Aorta (tissue), 5 donors: ENCODE results near the gene TP53. TPM values are rescaled to one million over a fixed set of nuclear protein-coding genes. Genes with fewer than 3 reads are reported as not detected.

Experiments
- ATAC-seq: fragments of 200-7000 bp; cut with Tn5 transposase; one replicate; pipeline ENCODE4 v1.9.1; 2022; ENCODE audit warnings: moderate library complexity; ENCODE audit not compliant: low FRiP score
- DNase-seq, 2 donors: peaks; one replicate each; pipeline ENCODE4 v3.0.0-alpha.2; 2020
- H3K27ac ChIP-seq, 2 donors: one replicate each; pipeline ENCODE4 v1.5.1; 2013; ENCODE audit warnings: low read length in 2 of 2, mild to moderate bottlenecking in 2 of 2, moderate library complexity in 2 of 2, control low read depth in 1 of 2, inconsistent platforms in 1 of 2, low read depth in 1 of 2
- H3K27me3 ChIP-seq, 2 donors: one replicate each; pipeline ENCODE4 v1.6.1; 2013; ENCODE audit warnings: control low read depth in 1 of 2, low read length in 1 of 2, mild to moderate bottlenecking in 1 of 2, moderate library complexity in 1 of 2; ENCODE audit not compliant: insufficient read depth in 2 of 2, control insufficient read depth in 1 of 2
- H3K36me3 ChIP-seq, 2 donors: one replicate each; pipeline ENCODE4 v1.6.1; 2013; ENCODE audit warnings: control low read depth in 1 of 2, low read length in 1 of 2, mild to moderate bottlenecking in 1 of 2; ENCODE audit not compliant: insufficient read depth in 2 of 2, control insufficient read depth in 1 of 2
- H3K4me1 ChIP-seq, 2 donors: one replicate each; pipeline ENCODE4 v1.6.1; 2013; ENCODE audit warnings: low read length in 2 of 2, control low read depth in 1 of 2, mild to moderate bottlenecking in 1 of 2, moderate library complexity in 1 of 2; ENCODE audit not compliant: insufficient read depth in 2 of 2, control insufficient read depth in 1 of 2
- H3K4me3 ChIP-seq, 2 donors: one replicate each; pipeline ENCODE4 v1.5.1; 2013; ENCODE audit warnings: low read length in 2 of 2, control low read depth in 1 of 2, mild to moderate bottlenecking in 1 of 2
- H3K9me3 ChIP-seq: one replicate; pipeline ENCODE4 v1.6.1; 2013; ENCODE audit warnings: mild to moderate bottlenecking, low read length; ENCODE audit not compliant: control insufficient read depth
- WGBS, 2 donors: extraction: QIAGEN DNeasy Blood & Tissue Kit; methylation state at CpG; one replicate each; pipeline ENCODE4 v1.1.7; 2013; 5-methylcytosine and 5-hydroxymethylcytosine counted together
- intact Hi-C, 2 donors: fragments of 100-400 bp; cut with DNase I; formaldehyde crosslinking; loops; one replicate each; pipeline versions ENCODE4 v1.14.2 to v1.15.0; 2022
- long read RNA-seq, 2 donors: library from polyadenylated mRNA; unstranded; transcript quantifications; one replicate each; pipeline ENCODE4 v2.0.0, GENCODE V29; 2020 to 2021
- polyA plus RNA-seq, 2 donors: library from polyadenylated mRNA; stranded (reverse); fragments of 200-250 nt; gene quantifications; one replicate each; pipeline ENCODE4 v1.2.3, GENCODE V29; 2013
- total RNA-seq, 2 donors: library from RNA; stranded (reverse); fragmentation: NEBNext Ultra II Directional; extraction: Animal tissue kit (Norgen Biotek cat#: 25700); gene quantifications; one replicate each; pipeline ENCODE4 v1.2.1, GENCODE V29; 2021
- donor health status: healthy with polysubstance abuse.
- donor health status: Bipolar disorder and iron deficiency.
- donor health status: DM: no; HTN: no; CAD: no.
- donor health status: DM: no; HTN: no; CAD: no.
- donor health status: DM: yes; HTN: yes; CAD: no.

TP53 gene
- total RNA-seq: 10 to 100 TPM; 26.8 to 45.3 TPM
- 10 to 100 TPM in 1 of 2 donors, 1 to 10 TPM in 1; 9.5 to 10.2 TPM for polyA plus RNA-seq
- long read RNA-seq, donor 1, transcript TP53-225 (7 exons, 2,271 nt): minor isoform, 6 of 53 reads
- long read RNA-seq, donor 1, transcript TP53-227 (11 exons, 2,579 nt): major isoform, 21 of 53 reads
- long read RNA-seq, donor 1, partial matches to known transcripts: 22 of 53 reads
- long read RNA-seq, donor 1, other reads (novel, unspliced or antisense): 4 of 53 reads
- long read RNA-seq, donor 2, transcript TP53-227 (11 exons, 2,579 nt): major isoform, 12 of 24 reads
- long read RNA-seq, donor 2, partial matches to known transcripts: 6 of 24 reads
- long read RNA-seq, donor 2, other reads (novel, unspliced or antisense): 5 of 24 reads

GRCh38 chr17:7687072-7687907 is at the start of gene TP53:
TP53 (minus strand) TSS chr17:7687490; CDS start chr17:7676594, 10,896 bp downstream.
- H3K4me3 ChIP-seq: peak within 1 kb of the TSS; percentile 91 to 96
- H3K27ac ChIP-seq: peak within 1 kb of the TSS; percentile 96
- DNase-seq (peak; percentile 91 to 92), ATAC-seq (peak; percentile 89)
- 0 to 1% methylated on average over 30 of the region's 30 CpGs for WGBS, 2 donors
- H3K36me3 ChIP-seq: no peaks in the 10 kb centered on the region
- H3K9me3 ChIP-seq: no peaks in the 10 kb centered on the region
- no peaks in the 10 kb centered on the region for H3K4me1 ChIP-seq
- intact Hi-C loops: loop anchor here (1.0 to 10.0 kb wide), 4 partner anchors 60 to 468 kb away; partner anchors contain the start of genes SAT2 (in 2 of the 2) and PER1 (in 1 of the 2)
- no peaks in the 10 kb centered on the region for H3K27me3 ChIP-seq

GRCh38 chr17:7732981-7733539 is 45.8 kb upstream of the TP53 start:
- intact Hi-C loops: no loop called here
- Histone ChIP-seq H3K36me3 (no peaks in the 10 kb centered on the region), H3K27ac (no peak overlapping the region), H3K4me3 (no peak overlapping the region), H3K9me3 (no peaks in the 10 kb centered on the region), H3K4me1 (no peaks in the 10 kb centered on the region), H3K27me3 (no peaks in the 10 kb centered on the region)
- DNase-seq (no peak), ATAC-seq (no peak)
- WGBS, 2 donors: 85 to 88% methylated on average over 14 of the region's 14 CpGs

- no peak for ATAC-seq
- no peak overlapping the region for H3K27ac ChIP-seq
- H3K4me1 ChIP-seq: no peaks in the 10 kb centered on the region
- H3K4me3 ChIP-seq: no peak overlapping the region
- DNase-seq: no peak
- H3K27me3 ChIP-seq: no peaks in the 10 kb centered on the region
- intact Hi-C loops: no loop called here
- whole genome bisulfite sequencing, 2 donors: 44 to 52% methylated on average over 1 of the region's 1 CpG
- no peaks in the 10 kb centered on the region for H3K36me3 ChIP-seq
- H3K9me3 ChIP-seq: no peaks in the 10 kb centered on the region
These were observed 42.5 kb upstream of the TP53 start for GRCh38 chr17:7729816-7730215.

GRCh38 chr17:7727886-7728285 is 40.6 kb upstream of the TP53 start:
- no peaks in the 10 kb centered on the region for H3K9me3 ChIP-seq
- no peak overlapping the region for H3K4me3 ChIP-seq
- ATAC-seq: no peak
- no peak for DNase-seq
- intact Hi-C loops: no loop called here
- H3K36me3 ChIP-seq: no peaks in the 10 kb centered on the region
- H3K27ac ChIP-seq: no peak overlapping the region
- WGBS, 2 donors: 78 to 79% methylated on average over 3 of the region's 3 CpGs
- no peaks in the 10 kb centered on the region for H3K4me1 ChIP-seq
- no peaks in the 10 kb centered on the region for H3K27me3 ChIP-seq

- DNase-seq: peak in 1 of 2 donors; percentile 8
- no peaks in the 10 kb centered on the region for H3K27me3 ChIP-seq
These were observed 34.3 kb upstream of the TP53 start for GRCh38 chr17:7721612-7722011.

GRCh38 chr17:7720125-7720524 is 32.8 kb upstream of the TP53 start:
- intact Hi-C loops: no loop called here
- no peak overlapping the region for H3K27ac ChIP-seq
- peak in 1 of 2 donors; percentile 9 for DNase-seq
- ATAC-seq: no peak
- H3K36me3 ChIP-seq: no peaks in the 10 kb centered on the region
- H3K4me1 ChIP-seq: peaks cover 0 to 5% of the 10 kb centered on the region in 2 donors
- no peak overlapping the region for H3K4me3 ChIP-seq
- no peaks in the 10 kb centered on the region for H3K27me3 ChIP-seq
- H3K9me3 ChIP-seq: no peaks in the 10 kb centered on the region
- WGBS, 2 donors: 39 to 46% methylated on average over 4 of the region's 4 CpGs

More at GRCh38 chr17:7721612-7722011, 34.3 kb upstream of the TP53 start:
- H3K9me3 ChIP-seq: no peaks in the 10 kb centered on the region
- intact Hi-C loops: no loop called here
- H3K4me1 ChIP-seq: peaks cover 0 to 2% of the 10 kb centered on the region in 2 donors
- no peak overlapping the region for H3K27ac ChIP-seq
- ATAC-seq: no peak
- 55 to 59% methylated on average over 2 of the region's 2 CpGs for WGBS, 2 donors
- H3K4me3 ChIP-seq: no peak overlapping the region
- H3K36me3 ChIP-seq: no peaks in the 10 kb centered on the region

- WGBS, 2 donors: 49 to 56% methylated on average over 9 of the region's 9 CpGs
- no peak overlapping the region for H3K27ac ChIP-seq
- H3K36me3 ChIP-seq: no peaks in the 10 kb centered on the region
- no peak overlapping the region for H3K4me3 ChIP-seq
- no peaks in the 10 kb centered on the region for H3K27me3 ChIP-seq
- H3K4me1 ChIP-seq: peaks cover 0 to 5% of the 10 kb centered on the region in 2 donors
- no peaks in the 10 kb centered on the region for H3K9me3 ChIP-seq
- intact Hi-C loops: no loop called here
- ATAC-seq (no peak), DNase-seq (peak in 1 of 2 donors; percentile 22)
These were observed 32.4 kb upstream of the TP53 start for GRCh38 chr17:7719661-7720060.

- H3K4me3 ChIP-seq: peak overlapping the region; percentile 15 to 49
- intact Hi-C loops: no loop called here
- ATAC-seq (no peak), DNase-seq (peak in 1 of 2 donors; percentile 56)
- no peak overlapping the region for H3K27ac ChIP-seq
- peaks cover 0 to 5% of the 10 kb centered on the region in 2 donors for H3K4me1 ChIP-seq
- H3K36me3 ChIP-seq: no peaks in the 10 kb centered on the region
- no peaks in the 10 kb centered on the region for H3K27me3 ChIP-seq
- WGBS, 2 donors: 4 to 6% methylated on average over 16 of the region's 16 CpGs
- no peaks in the 10 kb centered on the region for H3K9me3 ChIP-seq
These were observed 30.6 kb upstream of the TP53 start for GRCh38 chr17:7717756-7718350.
